HG02938 (cell line): ENCODE data around the gene PIK3CD.

Experiments
- ATAC-seq: cut with Tn5 transposase; IDR thresholded peaks from one replicate; pipeline ENCODE4 v1.9.1; 2021; ENCODE audit warnings: mild to moderate bottlenecking, moderate library complexity; ENCODE audit not compliant: unreplicated experiment

Gene PIK3CD

GRCh38 chr1:9651565-9652378 lies at the start of gene PIK3CD:
PIK3CD (plus strand) TSS chr1:9651731; CDS start chr1:9710456, 58,725 bp downstream.
- ATAC-seq, result no peak

GRCh38 chr1:9601942-9602793 lies 49.4 kb upstream of the PIK3CD start:
- no peak for ATAC-seq

GRCh38 chr1:9602794-9603167 lies 48.8 kb upstream of the PIK3CD start:
- ATAC-seq, result no peak

- no peak for ATAC-seq
These were observed 48.2 kb upstream of the PIK3CD start for GRCh38 chr1:9603307-9603706.

- ATAC-seq, result no peak
These were observed 47.5 kb upstream of the PIK3CD start for GRCh38 chr1:9603766-9604753.

GRCh38 chr1:9604836-9605235 lies 46.7 kb upstream of the PIK3CD start:
- ATAC-seq, result no peak

- ATAC-seq, result no peak
These were observed 45.5 kb upstream of the PIK3CD start for GRCh38 chr1:9605946-9606455.

- ATAC-seq, result no peak
These were observed 45.1 kb upstream of the PIK3CD start for GRCh38 chr1:9606458-9606857.

GRCh38 chr1:9606948-9607347 lies 44.6 kb upstream of the PIK3CD start:
- ATAC-seq, result no peak

GRCh38 chr1:9607352-9607751 lies 44.2 kb upstream of the PIK3CD start:
- no peak for ATAC-seq

GRCh38 chr1:9609998-9610397 lies 41.5 kb upstream of the PIK3CD start:
- no peak for ATAC-seq

- ATAC-seq, result no peak
These were observed 41.0 kb upstream of the PIK3CD start for GRCh38 chr1:9610548-9610947.

- no peak for ATAC-seq
These were observed 39.8 kb upstream of the PIK3CD start for GRCh38 chr1:9611716-9612115.

- ATAC-seq, result no peak
These were observed 39.2 kb upstream of the PIK3CD start for GRCh38 chr1:9612162-9612845.

- no peak for ATAC-seq
These were observed 38.5 kb upstream of the PIK3CD start for GRCh38 chr1:9612871-9613624.

GRCh38 chr1:9613625-9614299 lies 37.8 kb upstream of the PIK3CD start:
- ATAC-seq, result no peak

GRCh38 chr1:9615316-9616063 lies 36.0 kb upstream of the PIK3CD start:
- ATAC-seq, result no peak
